PFSK-1 (cell line): ENCODE measurements around the gene AQP11.

Source experiments
- FOXP2 ChIP-seq: optimal IDR thresholded peaks from 2 replicates; pipeline ENCODE3; 2011; ENCODE audit warnings: borderline replicate concordance, control low read depth, inconsistent platforms; ENCODE audit not compliant: insufficient read depth; ENCODE audit errors: extremely low read length, extremely low read depth
- POLR2AphosphoS5 ChIP-seq: IDR thresholded peaks from 2 replicates; pipeline ENCODE4 v1.6.1; 2012; ENCODE audit warnings: low read depth, mild to moderate bottlenecking, control low read depth, low read length, moderate library complexity
- SIN3A ChIP-seq: IDR thresholded peaks from 2 replicates; pipeline ENCODE4 v1.6.1; 2012; ENCODE audit warnings: mild to moderate bottlenecking, low read length, moderate library complexity, borderline replicate concordance; ENCODE audit not compliant: insufficient read depth
- TAF1 ChIP-seq: IDR thresholded peaks from 2 replicates; pipeline ENCODE4 v1.6.1; 2012; ENCODE audit warnings: low read length, control low read depth, borderline replicate concordance; ENCODE audit not compliant: insufficient read depth
- TF ChIP-seq, protein P1 (sequence below), 2 experiments: IDR thresholded peaks; 2 replicates each; pipeline versions ENCODE4 v1.6.1 to v1.8.0; 2011 to 2012; ENCODE audit warnings: low read depth in 2 of 2, low read length in 2 of 2, control low read depth in 1 of 2, inconsistent platforms in 1 of 2, mild to moderate bottlenecking in 1 of 2, moderate library complexity in 1 of 2; ENCODE audit not compliant: insufficient read depth in 1 of 2

Gene AQP11

DNA sequence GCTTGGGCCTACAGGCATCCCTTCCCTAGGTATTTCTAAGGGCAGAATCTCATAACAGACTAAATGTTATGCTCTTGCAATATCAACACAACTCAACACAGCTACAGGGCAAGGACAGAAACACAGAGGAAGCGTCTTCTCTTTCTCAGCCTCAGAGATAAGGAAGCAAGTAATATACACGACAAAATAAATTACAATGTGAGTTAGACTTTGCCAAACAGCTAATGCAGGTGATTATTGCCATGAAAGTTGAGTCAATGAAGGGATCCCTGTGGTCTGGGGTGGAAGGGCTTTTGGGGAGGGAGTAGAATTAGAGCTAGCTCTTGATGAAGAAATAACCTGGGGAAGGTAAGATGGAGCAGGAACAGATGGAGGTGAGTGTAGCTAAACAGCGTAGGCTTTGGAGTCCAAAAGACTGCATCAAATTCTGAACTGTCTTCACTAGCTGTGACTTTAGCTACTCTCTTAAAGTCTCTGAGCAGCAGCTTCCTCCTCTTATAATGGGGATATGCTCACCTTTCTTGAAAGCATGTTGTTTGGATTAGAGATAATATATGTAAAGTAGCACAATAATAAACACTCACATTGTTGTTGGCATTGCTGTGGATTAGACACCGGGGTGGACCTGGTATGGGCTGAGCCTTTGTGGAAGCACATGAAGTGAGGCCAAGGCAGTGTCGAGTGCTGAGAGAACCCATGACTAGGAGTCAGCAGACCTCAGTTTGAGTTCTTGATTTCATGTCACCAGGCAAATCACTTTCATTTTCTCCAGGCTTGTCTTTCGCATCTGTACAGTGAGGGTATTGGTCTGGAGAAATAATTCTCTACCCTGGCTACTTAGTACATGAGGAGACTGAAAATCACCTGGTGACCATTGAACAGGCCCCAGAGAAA, 41.0 kb upstream of the AQP11 start:
- no peak for TF ChIP-seq FOXP2
- TF ChIP-seq SIN3A, result no peak
- TF ChIP-seq POLR2AphosphoS5, result no peak
- TF ChIP-seq, protein P1, sequence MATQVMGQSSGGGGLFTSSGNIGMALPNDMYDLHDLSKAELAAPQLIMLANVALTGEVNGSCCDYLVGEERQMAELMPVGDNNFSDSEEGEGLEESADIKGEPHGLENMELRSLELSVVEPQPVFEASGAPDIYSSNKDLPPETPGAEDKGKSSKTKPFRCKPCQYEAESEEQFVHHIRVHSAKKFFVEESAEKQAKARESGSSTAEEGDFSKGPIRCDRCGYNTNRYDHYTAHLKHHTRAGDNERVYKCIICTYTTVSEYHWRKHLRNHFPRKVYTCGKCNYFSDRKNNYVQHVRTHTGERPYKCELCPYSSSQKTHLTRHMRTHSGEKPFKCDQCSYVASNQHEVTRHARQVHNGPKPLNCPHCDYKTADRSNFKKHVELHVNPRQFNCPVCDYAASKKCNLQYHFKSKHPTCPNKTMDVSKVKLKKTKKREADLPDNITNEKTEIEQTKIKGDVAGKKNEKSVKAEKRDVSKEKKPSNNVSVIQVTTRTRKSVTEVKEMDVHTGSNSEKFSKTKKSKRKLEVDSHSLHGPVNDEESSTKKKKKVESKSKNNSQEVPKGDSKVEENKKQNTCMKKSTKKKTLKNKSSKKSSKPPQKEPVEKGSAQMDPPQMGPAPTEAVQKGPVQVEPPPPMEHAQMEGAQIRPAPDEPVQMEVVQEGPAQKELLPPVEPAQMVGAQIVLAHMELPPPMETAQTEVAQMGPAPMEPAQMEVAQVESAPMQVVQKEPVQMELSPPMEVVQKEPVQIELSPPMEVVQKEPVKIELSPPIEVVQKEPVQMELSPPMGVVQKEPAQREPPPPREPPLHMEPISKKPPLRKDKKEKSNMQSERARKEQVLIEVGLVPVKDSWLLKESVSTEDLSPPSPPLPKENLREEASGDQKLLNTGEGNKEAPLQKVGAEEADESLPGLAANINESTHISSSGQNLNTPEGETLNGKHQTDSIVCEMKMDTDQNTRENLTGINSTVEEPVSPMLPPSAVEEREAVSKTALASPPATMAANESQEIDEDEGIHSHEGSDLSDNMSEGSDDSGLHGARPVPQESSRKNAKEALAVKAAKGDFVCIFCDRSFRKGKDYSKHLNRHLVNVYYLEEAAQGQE (IDR thresholded peaks at IDR 0.05; ENCODE audit: insufficient read depth in 1 of 2, low read depth in 2 of 2, low read length in 2 of 2), result no peak
- no peak for TF ChIP-seq TAF1

DNA sequence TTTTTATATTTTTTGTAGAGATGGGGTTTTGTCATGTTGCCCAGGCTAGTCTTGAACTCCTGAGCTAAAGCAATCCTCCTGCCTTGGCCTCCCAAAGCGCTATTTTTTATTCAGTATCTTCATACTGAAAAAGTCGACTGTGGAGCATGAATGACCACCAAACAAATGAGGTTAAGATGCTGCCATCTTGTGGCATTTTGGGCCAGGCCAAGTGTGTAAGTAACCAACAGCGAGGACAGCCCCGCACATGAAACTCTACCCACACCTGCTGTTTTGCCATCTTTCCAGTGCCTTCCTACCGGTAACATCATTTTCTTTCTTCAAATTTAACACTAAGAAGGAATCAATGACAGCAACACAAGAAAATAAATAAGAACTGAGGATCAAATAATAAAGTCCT, 32.2 kb upstream of the AQP11 start:
- no peak for TF ChIP-seq SIN3A
- no peak for TF ChIP-seq FOXP2
- TF ChIP-seq POLR2AphosphoS5, result no peak
- TF ChIP-seq TAF1, result no peak
- TF ChIP-seq, protein P1 (IDR thresholded peaks at IDR 0.05; ENCODE audit: insufficient read depth in 1 of 2, low read depth in 2 of 2, low read length in 2 of 2), result no peak

DNA sequence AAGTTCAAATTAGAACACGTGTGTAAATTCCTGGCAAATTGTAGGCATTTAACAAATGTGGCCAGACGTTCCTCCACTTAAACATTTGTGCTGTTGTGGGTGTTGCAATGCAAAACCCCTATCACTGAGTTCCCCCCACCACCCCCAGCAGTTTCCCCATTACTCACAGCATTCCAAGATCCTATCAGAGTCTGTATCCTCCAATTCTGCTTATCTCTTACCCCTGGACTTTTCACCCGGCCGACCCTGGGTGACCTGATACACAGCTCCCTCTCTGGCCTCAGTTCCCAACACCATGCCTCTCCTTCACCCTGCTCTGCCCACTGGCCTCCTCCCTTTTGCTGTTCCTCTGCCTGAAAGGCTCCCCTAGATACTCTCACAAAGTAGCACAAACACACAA, 31.4 kb upstream of the AQP11 start:
- TF ChIP-seq TAF1, result no peak
- TF ChIP-seq, protein P1 (IDR thresholded peaks at IDR 0.05; ENCODE audit: insufficient read depth in 1 of 2, low read depth in 2 of 2, low read length in 2 of 2), result no peak
- no peak for TF ChIP-seq POLR2AphosphoS5
- no peak for TF ChIP-seq FOXP2
- no peak for TF ChIP-seq SIN3A

DNA sequence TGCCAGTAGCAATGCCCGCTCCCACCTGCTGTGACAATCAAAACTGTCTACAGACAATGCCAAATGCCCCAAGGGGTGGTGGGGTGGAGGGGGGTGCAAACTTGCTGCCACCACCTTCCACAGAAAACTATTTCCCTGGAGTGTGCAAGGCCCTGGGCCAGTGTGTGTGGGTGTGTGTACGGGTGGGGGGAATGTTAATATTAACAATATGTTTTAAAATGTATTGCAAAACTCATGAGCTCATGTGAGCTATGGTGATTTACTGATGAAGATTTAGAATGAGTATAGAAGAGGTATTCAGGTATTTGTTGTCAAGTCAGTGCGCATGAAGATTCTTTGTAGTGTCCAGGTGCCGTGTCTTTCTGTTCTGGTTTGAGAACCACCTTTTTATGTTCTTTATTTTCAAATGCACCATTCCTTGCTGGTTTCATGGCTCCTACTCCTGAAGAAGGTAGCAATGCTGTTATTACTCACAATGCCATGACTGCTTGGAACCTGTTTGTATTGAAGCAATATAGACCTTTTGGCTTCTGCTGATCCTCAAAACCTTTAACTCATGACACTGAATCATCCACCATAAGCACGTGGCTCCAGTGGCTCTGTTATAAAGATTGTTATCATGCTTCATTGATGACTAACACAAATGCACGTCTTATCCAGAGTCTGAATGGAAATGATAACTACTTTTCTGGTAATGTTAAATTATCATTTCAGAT, 29.9 kb upstream of the AQP11 start:
- no peak for TF ChIP-seq SIN3A
- TF ChIP-seq POLR2AphosphoS5, result no peak
- TF ChIP-seq, protein P1 (IDR thresholded peaks at IDR 0.05; ENCODE audit: insufficient read depth in 1 of 2, low read depth in 2 of 2, low read length in 2 of 2), result no peak
